ENCODE measurements around the gene PACSIN3. TPM values are rescaled to one million over a fixed set of nuclear protein-coding genes. Genes with fewer than 3 reads are reported as not detected.
A peak's percentile ranks its signal among the peaks of the same experiment; 100 is the strongest.

The PACSIN3 gene
- total and polyA plus RNA-seq, 2 of the 13 experiments (the other 11 are each of a cell fraction or from before 2014, with no cell fraction given) = 47.9 to 93.3 TPM

DNA sequence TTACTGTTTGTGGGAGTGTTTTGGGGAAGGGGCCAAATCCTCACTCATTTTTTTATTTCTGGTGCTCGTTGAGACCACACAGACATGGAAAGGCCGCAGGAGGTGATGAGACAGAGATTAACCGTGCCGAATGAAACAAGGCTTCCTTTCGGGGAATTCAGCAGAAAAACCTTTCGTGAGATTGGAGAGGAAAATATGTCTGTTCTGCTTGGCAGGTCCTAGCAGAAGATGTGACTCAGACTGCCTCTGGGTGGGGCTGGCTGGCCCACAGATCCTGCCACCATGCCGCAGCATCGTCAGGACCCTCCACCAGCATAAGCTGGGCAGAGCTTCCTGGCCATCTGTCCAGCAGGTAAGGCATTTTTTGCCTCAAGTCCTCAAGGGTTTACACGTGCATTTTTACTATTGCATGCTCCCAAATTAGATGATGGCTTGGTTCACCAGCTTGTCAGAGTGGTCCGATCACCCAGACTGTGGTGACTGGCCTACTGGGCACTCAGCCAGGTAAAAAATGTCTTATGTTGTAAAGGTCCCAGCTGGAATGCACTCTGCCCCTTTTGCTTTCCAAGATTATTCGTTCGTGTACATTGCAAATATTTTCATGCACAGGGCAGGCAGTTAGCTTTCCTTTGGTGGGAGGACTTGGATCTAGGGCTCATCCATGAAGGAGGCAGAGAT lies 30.0 kb upstream of the PACSIN3 start (continued):
- TF ChIP-seq, protein P1, sequence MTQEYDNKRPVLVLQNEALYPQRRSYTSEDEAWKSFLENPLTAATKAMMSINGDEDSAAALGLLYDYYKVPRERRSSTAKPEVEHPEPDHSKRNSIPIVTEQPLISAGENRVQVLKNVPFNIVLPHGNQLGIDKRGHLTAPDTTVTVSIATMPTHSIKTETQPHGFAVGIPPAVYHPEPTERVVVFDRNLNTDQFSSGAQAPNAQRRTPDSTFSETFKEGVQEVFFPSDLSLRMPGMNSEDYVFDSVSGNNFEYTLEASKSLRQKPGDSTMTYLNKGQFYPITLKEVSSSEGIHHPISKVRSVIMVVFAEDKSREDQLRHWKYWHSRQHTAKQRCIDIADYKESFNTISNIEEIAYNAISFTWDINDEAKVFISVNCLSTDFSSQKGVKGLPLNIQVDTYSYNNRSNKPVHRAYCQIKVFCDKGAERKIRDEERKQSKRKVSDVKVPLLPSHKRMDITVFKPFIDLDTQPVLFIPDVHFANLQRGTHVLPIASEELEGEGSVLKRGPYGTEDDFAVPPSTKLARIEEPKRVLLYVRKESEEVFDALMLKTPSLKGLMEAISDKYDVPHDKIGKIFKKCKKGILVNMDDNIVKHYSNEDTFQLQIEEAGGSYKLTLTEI (CRISPR knock-in tag; conservative IDR thresholded peaks at IDR 0.05) = no peak
- TF ChIP-seq ETS1 (CRISPR knock-in tag; IDR thresholded peaks at IDR 0.05) = no peak
- TF ChIP-seq, protein P2, sequence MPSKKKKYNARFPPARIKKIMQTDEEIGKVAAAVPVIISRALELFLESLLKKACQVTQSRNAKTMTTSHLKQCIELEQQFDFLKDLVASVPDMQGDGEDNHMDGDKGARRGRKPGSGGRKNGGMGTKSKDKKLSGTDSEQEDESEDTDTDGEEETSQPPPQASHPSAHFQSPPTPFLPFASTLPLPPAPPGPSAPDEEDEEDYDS (CRISPR knock-in tag; IDR thresholded peaks at IDR 0.05) = no peak
- 0 out of 2 replicates have a peak, but pooled peaks have one; percentile 55 for TF ChIP-seq ZNF12 (CRISPR knock-in tag; IDR thresholded peaks at IDR 0.05)
- TF ChIP-seq, protein P3, sequence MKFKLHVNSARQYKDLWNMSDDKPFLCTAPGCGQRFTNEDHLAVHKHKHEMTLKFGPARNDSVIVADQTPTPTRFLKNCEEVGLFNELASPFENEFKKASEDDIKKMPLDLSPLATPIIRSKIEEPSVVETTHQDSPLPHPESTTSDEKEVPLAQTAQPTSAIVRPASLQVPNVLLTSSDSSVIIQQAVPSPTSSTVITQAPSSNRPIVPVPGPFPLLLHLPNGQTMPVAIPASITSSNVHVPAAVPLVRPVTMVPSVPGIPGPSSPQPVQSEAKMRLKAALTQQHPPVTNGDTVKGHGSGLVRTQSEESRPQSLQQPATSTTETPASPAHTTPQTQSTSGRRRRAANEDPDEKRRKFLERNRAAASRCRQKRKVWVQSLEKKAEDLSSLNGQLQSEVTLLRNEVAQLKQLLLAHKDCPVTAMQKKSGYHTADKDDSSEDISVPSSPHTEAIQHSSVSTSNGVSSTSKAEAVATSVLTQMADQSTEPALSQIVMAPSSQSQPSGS (CRISPR knock-in tag; IDR thresholded peaks at IDR 0.05) = peak; percentile 33; the same call in 1 of the 2 replicates
- no peak for TF ChIP-seq MAF1 (CRISPR knock-in tag; IDR thresholded peaks at IDR 0.05; ENCODE audit: borderline replicate concordance)
- no peak for TF ChIP-seq ARID2 (CRISPR knock-in tag; IDR thresholded peaks at IDR 0.05; ENCODE audit: borderline replicate concordance)
- no peak for TF ChIP-seq ZNF143 (CRISPR knock-in tag; IDR thresholded peaks at IDR 0.05)
- TF ChIP-seq PHF21A (CRISPR knock-in tag; IDR thresholded peaks at IDR 0.05) = peak; percentile 76; the same call in 1 of the 2 replicates
- TF ChIP-seq ZNF281 (CRISPR knock-in tag; IDR thresholded peaks at IDR 0.05; ENCODE audit: borderline replicate concordance) = no peak
- TF ChIP-seq AHR (CRISPR knock-in tag; IDR thresholded peaks at IDR 0.05) = no peak
- TF ChIP-seq POLR2AphosphoS2 (IDR thresholded peaks at IDR 0.05; ENCODE audit: low read depth, low read length) = no peak
- no peak for TF ChIP-seq ZNF746 (CRISPR knock-in tag; IDR thresholded peaks at IDR 0.05)
- peak; percentile 83 for TF ChIP-seq HNF4A (CRISPR knock-in tag; IDR thresholded peaks at IDR 0.05)
- no peak for TF ChIP-seq ZNF879 (CRISPR knock-in tag; IDR thresholded peaks at IDR 0.05)
- no peak for TF ChIP-seq THAP8 (CRISPR knock-in tag; IDR thresholded peaks at IDR 0.05; ENCODE audit: borderline replicate concordance)
- no peak for TF ChIP-seq ZNF788 (CRISPR knock-in tag; IDR thresholded peaks at IDR 0.05; ENCODE audit: borderline replicate concordance)
- 0 out of 2 replicates have a peak, but pooled peaks have one; percentile 22 for TF ChIP-seq MEIS2 (CRISPR knock-in tag; IDR thresholded peaks at IDR 0.05)
- TF ChIP-seq ZNF816 (CRISPR knock-in tag; IDR thresholded peaks at IDR 0.05; ENCODE audit: borderline replicate concordance) = peak; percentile 67; the same call in 1 of the 2 replicates
- TF ChIP-seq ATF7-NPFF (CRISPR knock-in tag; IDR thresholded peaks at IDR 0.05; ENCODE audit: low read depth) = no peak
